Adrenal gland (tissue), 12 donors: Measurements from ENCODE around the gene PARVB. TPM values are rescaled to one million over a fixed set of nuclear protein-coding genes. Genes with fewer than 3 reads are reported as not detected.

Experiments
- DNase-seq, 7 donors: peaks; one replicate each; pipeline ENCODE4 v3.0.0-alpha.2; 2019 to 2020
- H3K27ac ChIP-seq, 5 donors: fragments of 200-600 bp; sonication (generic) in 4 of 5; 1 replicate in 3 of 5; 2 replicates in 2 of 5; pipeline versions ENCODE4 v1.5.1 to v1.8.0; 2016 to 2020; ENCODE audit warnings: mild to moderate bottlenecking in 1 of 5
- H3K27me3 ChIP-seq: fragments of 200-600 bp; 2 replicates; pipeline ENCODE4 v1.8.0; 2021
- H3K36me3 ChIP-seq, 2 donors: fragments of 200-600 bp; replicated peaks in 1 of 2; 1 replicate in 1 of 2; 2 replicates in 1 of 2; pipeline versions ENCODE4 v1.5.1 to v1.8.0; 2018 to 2022
- H3K4me1 ChIP-seq, 2 donors: fragments of 200-600 bp; replicated peaks in 1 of 2; 1 replicate in 1 of 2; 2 replicates in 1 of 2; pipeline versions ENCODE4 v1.5.1 to v1.8.0; 2018 to 2021
- H3K4me3 ChIP-seq, 4 donors: fragments of 200-600 bp; sonication (generic) in 3 of 4; one replicate each; pipeline ENCODE4 v1.5.1; 2016 to 2018
- H3K9me3 ChIP-seq, 3 donors: fragments of 200-600 bp; sonication (generic) in 1 of 3; replicated peaks in 1 of 3; 1 replicate in 2 of 3; 2 replicates in 1 of 3; pipeline versions ENCODE4 v1.5.1 to v1.8.0; 2016 to 2021
- POLR2A ChIP-seq, 2 donors: fragments of 450-650 bp; IDR thresholded peaks; one replicate each; pipeline ENCODE4 v1.6.1; 2017; ENCODE audit warnings: antibody characterized with exemption in 2 of 2, mild to moderate bottlenecking in 2 of 2, moderate library complexity in 1 of 2
- WGBS, 4 donors: extraction: QIAGEN DNeasy Blood & Tissue Kit in 2 of 4; methylation state at CpG; one replicate each; pipeline versions ENCODE4 v1.1.5 to v1.1.7; 2013 to 2017; 5-methylcytosine and 5-hydroxymethylcytosine counted together
- intact Hi-C, 2 donors: fragments of 100-400 bp; cut with DNase I; formaldehyde crosslinking; loops; one replicate each; pipeline versions ENCODE4 v1.14.1 to v1.15.0; 2022 to 2023
- polyA plus RNA-seq, 3 donors: library from polyadenylated mRNA; stranded (reverse); fragments of 200-250 nt in 2 of 3; fragments of 350-450 nt in 1 of 3; fragmentation: Illumina TruSeq in 1 of 3; extraction: RNeasy Lipid Tissue Mini Kit (QIAGEN cat#74804) in 1 of 3; gene quantifications; one replicate each; pipeline ENCODE4 v1.2.3, GENCODE V29; 2013 to 2014
- total RNA-seq, 9 donors: library from RNA; depleted of rRNA in 4 of 9; stranded (reverse); fragments of >200 nt in 4 of 9; fragments of 120-200 nt in 1 of 9; fragmentation: NEBNext Ultra II Directional in 1 of 9; extraction: Animal tissue kit (Norgen Biotek cat#: 25700) in 1 of 9; gene quantifications; one replicate each; pipeline versions ENCODE4 v1.1.0 to v1.2.4, GENCODE V29; 2013 to 2023
- TF ChIP-seq, protein P1 (sequence below), 6 experiments: fragments of 450-650 bp in 4 of 6; fragments of 200-600 bp in 2 of 6; sonication (generic) in 1 of 6; IDR thresholded peaks; 1 replicate in 5 of 6; 2 replicates in 1 of 6; pipeline versions ENCODE4 v1.5.1 to v1.8.0; 2016 to 2021; ENCODE audit warnings: antibody characterized with exemption in 6 of 6, mild to moderate bottlenecking in 2 of 6, moderate library complexity in 1 of 6
- donor health status: healthy with polysubstance abuse.
- donor health status: Bipolar disorder and iron deficiency.
- donor health status: DM: yes; HTN: yes; CAD: no.
- donor health status: DM: no; HTN: no; CAD: no.
- donor health status: DM: no; HTN: no; CAD: no.
- donor health status: DM: yes; HTN: yes; CAD: no.

The PARVB gene
- total and polyA plus RNA-seq, 12 donors: 16.9 to 77.6 (median 45.9) TPM

DNA sequence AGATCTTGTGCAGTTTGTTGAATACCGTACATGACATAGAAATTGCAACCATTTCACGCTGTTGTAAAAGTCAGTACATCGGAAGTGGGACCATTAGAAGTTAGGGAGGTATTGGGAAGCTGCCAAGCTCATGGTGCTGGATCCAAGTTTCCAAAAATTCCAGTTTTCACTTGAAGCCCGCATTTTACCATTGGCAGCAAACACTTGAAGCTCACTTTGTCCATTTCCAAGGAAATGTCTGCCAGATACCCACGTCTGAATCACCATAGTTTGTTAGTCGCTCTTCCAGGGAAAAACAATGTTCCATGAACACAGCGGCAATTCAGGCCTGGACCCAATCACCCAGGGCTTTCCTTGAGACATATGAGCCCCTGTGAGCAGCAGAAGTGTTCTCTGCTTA is 22.6 kb upstream of the PARVB start:
- H3K27me3 ChIP-seq: no peaks in the 10 kb centered on the region
- H3K27ac ChIP-seq: no peak overlapping the region
- 92 to 94% (median 93%) methylated on average over 7 of the region's 7 CpGs for WGBS, 4 donors
- peaks cover 0 to 15% of the 10 kb centered on the region in 2 donors for H3K36me3 ChIP-seq
- intact Hi-C loops: no loop called here
- H3K4me3 ChIP-seq: no peak overlapping the region
- TF ChIP-seq POLR2A (IDR thresholded peaks at IDR 0.05): no peak
- TF ChIP-seq, protein P1, sequence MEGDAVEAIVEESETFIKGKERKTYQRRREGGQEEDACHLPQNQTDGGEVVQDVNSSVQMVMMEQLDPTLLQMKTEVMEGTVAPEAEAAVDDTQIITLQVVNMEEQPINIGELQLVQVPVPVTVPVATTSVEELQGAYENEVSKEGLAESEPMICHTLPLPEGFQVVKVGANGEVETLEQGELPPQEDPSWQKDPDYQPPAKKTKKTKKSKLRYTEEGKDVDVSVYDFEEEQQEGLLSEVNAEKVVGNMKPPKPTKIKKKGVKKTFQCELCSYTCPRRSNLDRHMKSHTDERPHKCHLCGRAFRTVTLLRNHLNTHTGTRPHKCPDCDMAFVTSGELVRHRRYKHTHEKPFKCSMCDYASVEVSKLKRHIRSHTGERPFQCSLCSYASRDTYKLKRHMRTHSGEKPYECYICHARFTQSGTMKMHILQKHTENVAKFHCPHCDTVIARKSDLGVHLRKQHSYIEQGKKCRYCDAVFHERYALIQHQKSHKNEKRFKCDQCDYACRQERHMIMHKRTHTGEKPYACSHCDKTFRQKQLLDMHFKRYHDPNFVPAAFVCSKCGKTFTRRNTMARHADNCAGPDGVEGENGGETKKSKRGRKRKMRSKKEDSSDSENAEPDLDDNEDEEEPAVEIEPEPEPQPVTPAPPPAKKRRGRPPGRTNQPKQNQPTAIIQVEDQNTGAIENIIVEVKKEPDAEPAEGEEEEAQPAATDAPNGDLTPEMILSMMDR (IDR thresholded peaks at IDR 0.05): no peak
- no peak for DNase-seq
- H3K9me3 ChIP-seq: no peaks in the 10 kb centered on the region
- peaks cover 7 to 14% of the 10 kb centered on the region in 2 donors for H3K4me1 ChIP-seq

DNA sequence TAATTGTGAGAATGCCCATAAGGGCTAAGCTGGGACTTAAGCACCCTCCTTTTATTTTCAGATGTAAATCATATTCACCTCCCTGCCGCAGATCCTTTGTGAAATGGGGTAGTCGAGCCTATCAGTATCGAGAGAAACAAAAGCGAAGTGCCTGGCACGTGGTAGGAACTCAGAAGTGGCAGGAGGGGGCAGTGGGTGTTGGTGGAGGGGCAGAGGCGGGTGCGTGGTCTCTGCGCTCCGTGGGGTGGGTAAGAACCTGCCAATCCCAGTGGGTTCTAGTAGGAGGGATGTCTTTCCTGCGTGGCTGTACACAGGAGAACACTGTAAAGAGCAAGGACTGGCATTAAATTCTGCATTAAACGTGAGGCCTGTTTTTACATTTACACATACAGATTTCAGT is 21.8 kb upstream of the PARVB start:
- Histone ChIP-seq H3K36me3 (peaks cover 0 to 15% of the 10 kb centered on the region in 2 donors), H3K4me1 (peaks cover 7 to 14% of the 10 kb centered on the region in 2 donors), H3K4me3 (no peak overlapping the region), H3K9me3 (no peaks in the 10 kb centered on the region), H3K27ac (peak overlapping the region in 2 of 5 donors; percentile 76 to 77), H3K27me3 (no peaks in the 10 kb centered on the region)
- TF ChIP-seq POLR2A (IDR thresholded peaks at IDR 0.05): no peak
- TF ChIP-seq, protein P1 (IDR thresholded peaks at IDR 0.05): no peak
- 83 to 85% (median 84%) methylated on average over 11 of the region's 11 CpGs for WGBS, 4 donors
- no peak for DNase-seq
- intact Hi-C loops: no loop called here

DNA sequence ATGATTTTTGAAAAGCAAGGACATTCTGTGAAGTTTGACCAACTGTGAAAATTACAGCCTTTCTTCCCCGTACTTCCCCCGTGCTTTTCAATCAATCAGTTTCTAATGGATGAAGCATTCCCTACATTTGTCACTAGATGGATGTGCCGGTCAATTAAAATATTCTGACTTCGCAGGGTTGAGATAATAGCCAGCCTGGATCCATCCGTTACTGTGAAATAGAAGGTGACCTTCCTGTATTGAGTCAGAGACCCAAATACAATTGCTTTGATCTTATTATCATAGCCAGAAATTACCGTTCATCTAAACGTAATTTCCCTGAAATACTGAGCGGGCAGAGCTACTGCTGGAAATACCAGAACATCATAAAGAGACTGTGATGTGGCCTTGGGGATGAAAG is 21.1 kb upstream of the PARVB start:
- no peaks in the 10 kb centered on the region for H3K27me3 ChIP-seq
- no peaks in the 10 kb centered on the region for H3K9me3 ChIP-seq
- peak overlapping the region in 2 of 5 donors; percentile 76 to 77 for H3K27ac ChIP-seq
- DNase-seq: peak in 1 of 7 donors; percentile 27
- peaks cover 0 to 13% of the 10 kb centered on the region in 2 donors for H3K36me3 ChIP-seq
- intact Hi-C loops: no loop called here
- no peak overlapping the region for H3K4me3 ChIP-seq
- peaks cover 7 to 14% of the 10 kb centered on the region in 2 donors for H3K4me1 ChIP-seq
- TF ChIP-seq, protein P1 (IDR thresholded peaks at IDR 0.05): no peak
- TF ChIP-seq POLR2A (IDR thresholded peaks at IDR 0.05): no peak
- 35 to 38% (median 37%) methylated on average over 8 of the region's 8 CpGs for WGBS, 4 donors

- peak in 1 of 7 donors; percentile 45 for DNase-seq
- peaks cover 0 to 8% of the 10 kb centered on the region in 2 donors for H3K36me3 ChIP-seq
- no peak for TF ChIP-seq POLR2A (IDR thresholded peaks at IDR 0.05)
- TF ChIP-seq, protein P1 (IDR thresholded peaks at IDR 0.05): no peak
- H3K4me1 ChIP-seq: peaks cover 7 to 14% of the 10 kb centered on the region in 2 donors
- no peak overlapping the region for H3K4me3 ChIP-seq
- no peaks in the 10 kb centered on the region for H3K9me3 ChIP-seq
- WGBS, 4 donors: 66 to 77% (median 68%) methylated on average over 4 to 7 of the region's 7 CpGs
- H3K27ac ChIP-seq: peak overlapping the region in 2 of 5 donors; percentile 76 to 77
- H3K27me3 ChIP-seq: no peaks in the 10 kb centered on the region
- intact Hi-C loops: no loop called here
Observed at GRCh38 chr22:44003405-44004103, 20.5 kb upstream of the PARVB start.
